ENCODE results near the gene ENPP6. TPM values are rescaled to one million over a fixed set of nuclear protein-coding genes. Genes with fewer than 3 reads are reported as not detected.

Gene ENPP6
- polyA plus RNA-seq, 1 experiment = not detected

DNA sequence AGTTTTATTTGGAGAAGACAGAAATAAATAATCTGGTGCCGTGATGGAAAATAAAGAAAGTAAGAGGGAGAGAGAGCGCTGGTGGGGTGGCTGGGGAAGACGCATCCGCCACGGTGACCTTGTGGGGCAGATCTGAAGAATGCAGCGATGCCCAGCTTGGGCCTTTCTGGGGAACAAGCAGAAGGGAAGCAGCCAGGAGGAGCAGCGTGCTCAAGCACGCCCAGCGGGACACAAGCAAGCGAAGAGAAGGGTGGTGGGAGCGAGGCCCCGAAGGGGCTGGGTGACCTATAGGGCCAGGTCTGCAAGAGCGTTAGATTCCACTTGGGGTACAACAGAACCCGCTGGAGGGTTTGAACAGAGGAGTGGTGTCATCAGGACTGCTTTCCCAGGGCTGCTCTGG lies 12.4 kb downstream of the ENPP6 start:
- ChIA-PET POLR2A (no interaction called here), CTCF (no interaction called here)
- Histone ChIP-seq H3K4me3 (ENCODE audit: low read depth, low read length) (no peak overlapping the region), H3K36me3 (ENCODE audit: control insufficient read depth, insufficient read depth, low read length) (no peaks in the 10 kb centered on the region), H3K27me3 (ENCODE audit: control insufficient read depth, insufficient read depth, low read length) (no peaks in the 10 kb centered on the region)
- DNase-seq (ENCODE audit: low read depth) = no peak
- TF ChIP-seq, protein P1, sequence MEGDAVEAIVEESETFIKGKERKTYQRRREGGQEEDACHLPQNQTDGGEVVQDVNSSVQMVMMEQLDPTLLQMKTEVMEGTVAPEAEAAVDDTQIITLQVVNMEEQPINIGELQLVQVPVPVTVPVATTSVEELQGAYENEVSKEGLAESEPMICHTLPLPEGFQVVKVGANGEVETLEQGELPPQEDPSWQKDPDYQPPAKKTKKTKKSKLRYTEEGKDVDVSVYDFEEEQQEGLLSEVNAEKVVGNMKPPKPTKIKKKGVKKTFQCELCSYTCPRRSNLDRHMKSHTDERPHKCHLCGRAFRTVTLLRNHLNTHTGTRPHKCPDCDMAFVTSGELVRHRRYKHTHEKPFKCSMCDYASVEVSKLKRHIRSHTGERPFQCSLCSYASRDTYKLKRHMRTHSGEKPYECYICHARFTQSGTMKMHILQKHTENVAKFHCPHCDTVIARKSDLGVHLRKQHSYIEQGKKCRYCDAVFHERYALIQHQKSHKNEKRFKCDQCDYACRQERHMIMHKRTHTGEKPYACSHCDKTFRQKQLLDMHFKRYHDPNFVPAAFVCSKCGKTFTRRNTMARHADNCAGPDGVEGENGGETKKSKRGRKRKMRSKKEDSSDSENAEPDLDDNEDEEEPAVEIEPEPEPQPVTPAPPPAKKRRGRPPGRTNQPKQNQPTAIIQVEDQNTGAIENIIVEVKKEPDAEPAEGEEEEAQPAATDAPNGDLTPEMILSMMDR (IDR thresholded peaks at IDR 0.05; ENCODE audit: insufficient read depth, low read depth, low read length) = no peak

DNA sequence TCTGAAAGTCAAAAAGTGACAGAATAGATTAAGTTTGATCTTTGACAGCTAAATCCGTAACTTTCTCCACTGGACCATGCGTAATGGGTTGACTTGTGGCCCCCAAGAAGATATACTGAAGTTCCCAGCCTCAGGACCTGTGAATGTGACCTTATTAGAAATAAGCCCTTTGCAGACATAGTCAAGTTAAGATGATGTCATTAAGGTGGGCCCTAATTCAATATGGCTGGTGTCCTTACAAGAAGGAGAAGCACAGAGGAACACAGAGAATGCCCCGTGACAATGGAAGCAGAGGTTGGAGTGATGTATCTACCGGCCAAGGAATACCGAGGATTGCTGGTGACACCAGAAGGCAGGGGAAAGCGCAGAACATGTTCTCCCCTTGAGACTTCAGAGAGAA lies 14.4 kb downstream of the ENPP6 start:
- Histone ChIP-seq H3K36me3 (ENCODE audit: control insufficient read depth, insufficient read depth, low read length) (no peaks in the 10 kb centered on the region), H3K4me3 (ENCODE audit: low read depth, low read length) (no peak overlapping the region), H3K27me3 (ENCODE audit: control insufficient read depth, insufficient read depth, low read length) (no peaks in the 10 kb centered on the region)
- TF ChIP-seq, protein P1 (IDR thresholded peaks at IDR 0.05; ENCODE audit: insufficient read depth, low read depth, low read length) = no peak
- CTCF ChIA-PET = no interaction called here
- no peak for DNase-seq (ENCODE audit: low read depth)
- POLR2A ChIA-PET = no interaction called here

- DNase-seq (ENCODE audit: low read depth) = no peak
- Histone ChIP-seq H3K4me3 (ENCODE audit: low read depth, low read length) (no peak overlapping the region), H3K36me3 (ENCODE audit: control insufficient read depth, insufficient read depth, low read length) (no peaks in the 10 kb centered on the region), H3K27me3 (ENCODE audit: control insufficient read depth, insufficient read depth, low read length) (no peaks in the 10 kb centered on the region)
- ChIA-PET POLR2A (no interaction called here), CTCF (interaction anchor here (0.7 kb wide), 1 partner anchor 8 kb away, joined by 3 read pairs; no protein-coding TSS in a partner anchor)
- TF ChIP-seq, protein P1 (IDR thresholded peaks at IDR 0.05; ENCODE audit: insufficient read depth, low read depth, low read length) = no peak
Observed at GRCh38 chr4:184201179-184201578, 16.5 kb downstream of the ENPP6 start.

GRCh38 chr4:184200296-184200695 lies 17.4 kb downstream of the ENPP6 start:
- ChIA-PET CTCF (no interaction called here), POLR2A (no interaction called here)
- Histone ChIP-seq H3K4me3 (ENCODE audit: low read depth, low read length) (no peak overlapping the region), H3K36me3 (ENCODE audit: control insufficient read depth, insufficient read depth, low read length) (no peaks in the 10 kb centered on the region), H3K27me3 (ENCODE audit: control insufficient read depth, insufficient read depth, low read length) (no peaks in the 10 kb centered on the region)
- no peak for DNase-seq (ENCODE audit: low read depth)
- TF ChIP-seq, protein P1 (IDR thresholded peaks at IDR 0.05; ENCODE audit: insufficient read depth, low read depth, low read length) = no peak

DNA sequence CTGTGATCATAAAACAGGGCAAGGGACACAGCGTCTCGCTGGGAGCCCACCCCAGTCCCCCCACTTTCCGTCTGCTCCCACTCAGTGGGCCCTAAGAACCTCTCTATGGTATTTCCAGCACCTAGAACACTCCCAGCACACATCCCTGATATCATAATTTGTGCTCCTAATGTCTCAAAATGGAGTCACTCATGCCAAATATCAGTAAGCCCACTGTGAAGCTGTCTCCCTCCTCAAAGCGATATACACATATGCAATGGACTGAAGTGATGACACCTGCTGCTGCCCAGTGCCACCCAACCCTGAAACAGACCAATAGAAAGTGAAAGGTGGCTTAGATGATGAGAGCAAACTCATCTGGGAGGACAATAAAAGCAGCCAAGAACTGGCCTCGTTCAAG lies 17.9 kb downstream of the ENPP6 start:
- no peaks in the 10 kb centered on the region for H3K36me3 ChIP-seq (ENCODE audit: control insufficient read depth, insufficient read depth, low read length)
- ChIA-PET CTCF (no interaction called here), POLR2A (no interaction called here)
- TF ChIP-seq, protein P1 (IDR thresholded peaks at IDR 0.05; ENCODE audit: insufficient read depth, low read depth, low read length) = no peak
- no peak for DNase-seq (ENCODE audit: low read depth)
- H3K4me3 ChIP-seq (ENCODE audit: low read depth, low read length) = no peak overlapping the region
- no peaks in the 10 kb centered on the region for H3K27me3 ChIP-seq (ENCODE audit: control insufficient read depth, insufficient read depth, low read length)
